NCI-H2196 (cell line): Measurements from ENCODE around the gene DOK3.

Experiments
- DNase-seq: peaks from one replicate; lab custom pipeline; 2025; ENCODE audit not compliant: unreplicated experiment; lab: John Stamatoyannopoulos, UW

The DOK3 gene

GRCh38 chr5:177452688-177453638 lies 56.7 kb downstream of the DOK3 start:
- DNase-seq, result no peak
